Inflammatory macrophage treated with lipopolysaccharide for 4 hours (primary cell): Measurements from ENCODE around the gene IGF2BP2.
A peak's percentile ranks its signal among the peaks of the same experiment; 100 is the strongest.
"Not testable (repeated sequence)": the region's sequence is repeated elsewhere in the genome, so short reads cannot be mapped to it uniquely, and the experiment has no call there.

Source experiments
- DNase-seq: peaks from one replicate; pipeline ENCODE4 v3.0.0-alpha.2; 2020

The IGF2BP2 gene

GRCh38 chr3:185657691-185658503, 166.9 kb downstream of the IGF2BP2 start:
- DNase-seq = no peak

- DNase-seq = no peak
These were observed 167.6 kb downstream of the IGF2BP2 start for GRCh38 chr3:185657211-185657610.

- DNase-seq = no peak
These were observed 168.5 kb downstream of the IGF2BP2 start for GRCh38 chr3:185656321-185656840.

GRCh38 chr3:185655426-185656320, 169.2 kb downstream of the IGF2BP2 start:
- no peak for DNase-seq

- DNase-seq = no peak
These were observed 170.1 kb downstream of the IGF2BP2 start for GRCh38 chr3:185654758-185655145.

- DNase-seq = no peak
These were observed 170.7 kb downstream of the IGF2BP2 start for GRCh38 chr3:185653949-185654757.

GRCh38 chr3:185651971-185652370, 172.9 kb downstream of the IGF2BP2 start:
- no peak for DNase-seq

GRCh38 chr3:185649414-185649813, 175.4 kb downstream of the IGF2BP2 start:
- peak; percentile 73 for DNase-seq

- DNase-seq = no peak
These were observed 176.4 kb downstream of the IGF2BP2 start for GRCh38 chr3:185648396-185648795.

GRCh38 chr3:185647880-185648210, 177.0 kb downstream of the IGF2BP2 start:
- no peak for DNase-seq

GRCh38 chr3:185647134-185647879, 177.5 kb downstream of the IGF2BP2 start:
- DNase-seq = no peak

- DNase-seq = no peak
These were observed 178.3 kb downstream of the IGF2BP2 start for GRCh38 chr3:185646382-185647133.

- DNase-seq = no peak
These were observed 179.1 kb downstream of the IGF2BP2 start for GRCh38 chr3:185645596-185646381.

GRCh38 chr3:185645191-185645590, 179.7 kb downstream of the IGF2BP2 start:
- DNase-seq = not testable (repeated sequence)

GRCh38 chr3:185640308-185640707, 184.5 kb downstream of the IGF2BP2 start:
- DNase-seq = no peak

GRCh38 chr3:185639632-185640206, 185.1 kb downstream of the IGF2BP2 start:
- no peak for DNase-seq

- not testable (repeated sequence) for DNase-seq
These were observed 186.2 kb downstream of the IGF2BP2 start for GRCh38 chr3:185638651-185639050.

- no peak for DNase-seq
These were observed 187.5 kb downstream of the IGF2BP2 start for GRCh38 chr3:185637388-185637787.

GRCh38 chr3:185632996-185633395, 191.8 kb downstream of the IGF2BP2 start:
- DNase-seq = no peak
